Muscle layer of colon (tissue), 2 donors: ENCODE results near the gene SAMD14.

Source experiments
- H3K27ac ChIP-seq: one replicate; pipeline ENCODE4 v1.7.0; 2013; ENCODE audit warnings: low read depth, mild to moderate bottlenecking, low read length, moderate library complexity
- H3K27me3 ChIP-seq, 2 donors: one replicate each; pipeline ENCODE4 v1.7.0; 2013; ENCODE audit warnings: low read length in 2 of 2, mild to moderate bottlenecking in 2 of 2; ENCODE audit not compliant: insufficient read depth in 2 of 2, control insufficient read depth in 1 of 2
- H3K36me3 ChIP-seq: one replicate; pipeline ENCODE4 v1.7.0; 2013; ENCODE audit warnings: mild to moderate bottlenecking, low read length; ENCODE audit not compliant: insufficient read depth
- H3K4me1 ChIP-seq: one replicate; pipeline ENCODE4 v1.7.0; 2013; ENCODE audit warnings: mild to moderate bottlenecking, low read length; ENCODE audit not compliant: insufficient read depth
- H3K4me3 ChIP-seq, 2 donors: one replicate each; pipeline ENCODE4 v1.7.0; 2013; ENCODE audit warnings: low read length in 2 of 2, low read depth in 1 of 2, mild to moderate bottlenecking in 1 of 2, moderate library complexity in 1 of 2
- H3K9ac ChIP-seq: one replicate; pipeline ENCODE4 v1.7.0; 2013; ENCODE audit warnings: low read length
- H3K9me3 ChIP-seq: one replicate; pipeline ENCODE4 v1.7.0; 2013; ENCODE audit warnings: mild to moderate bottlenecking, low read length
- donor health status: abdominal sarcoma.
- donor health status: Adenocarcinoma of cecum.

The SAMD14 gene

GRCh38 chr17:50087246-50087911 is 42.6 kb downstream of the SAMD14 start:
- H3K4me1 ChIP-seq, result no peaks in the 10 kb centered on the region
- H3K4me3 ChIP-seq, result no peak overlapping the region
- no peak overlapping the region for H3K27ac ChIP-seq
- H3K27me3 ChIP-seq, result no peaks in the 10 kb centered on the region
- no peaks in the 10 kb centered on the region for H3K36me3 ChIP-seq
- no peak overlapping the region for H3K9ac ChIP-seq
- no peaks in the 10 kb centered on the region for H3K9me3 ChIP-seq

DNA sequence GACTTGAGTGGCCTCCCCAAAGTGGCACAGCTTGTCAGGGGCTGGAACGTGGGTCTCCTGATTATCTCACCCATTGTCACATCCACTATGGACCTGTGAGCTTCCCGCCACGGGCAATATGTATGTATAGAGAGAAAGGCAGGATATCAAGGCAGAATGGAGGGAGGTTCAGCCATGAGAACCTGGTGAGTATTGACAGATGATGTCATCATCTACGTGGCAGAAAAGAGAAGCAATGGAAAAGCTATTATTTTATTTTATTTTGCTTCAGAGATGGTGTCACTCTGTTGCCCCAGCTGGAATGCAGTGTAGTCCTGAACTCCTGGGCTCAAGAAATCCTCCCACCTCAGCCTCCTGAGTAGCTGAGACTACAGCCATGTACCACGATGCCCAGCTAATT is 48.2 kb downstream of the SAMD14 start:
- Histone ChIP-seq H3K4me3 (no peak overlapping the region), H3K36me3 (peaks cover 40% of the 10 kb centered on the region), H3K27me3 (no peaks in the 10 kb centered on the region), H3K9ac (no peak overlapping the region), H3K9me3 (no peaks in the 10 kb centered on the region), H3K27ac (no peak overlapping the region), H3K4me1 (no peaks in the 10 kb centered on the region)

DNA sequence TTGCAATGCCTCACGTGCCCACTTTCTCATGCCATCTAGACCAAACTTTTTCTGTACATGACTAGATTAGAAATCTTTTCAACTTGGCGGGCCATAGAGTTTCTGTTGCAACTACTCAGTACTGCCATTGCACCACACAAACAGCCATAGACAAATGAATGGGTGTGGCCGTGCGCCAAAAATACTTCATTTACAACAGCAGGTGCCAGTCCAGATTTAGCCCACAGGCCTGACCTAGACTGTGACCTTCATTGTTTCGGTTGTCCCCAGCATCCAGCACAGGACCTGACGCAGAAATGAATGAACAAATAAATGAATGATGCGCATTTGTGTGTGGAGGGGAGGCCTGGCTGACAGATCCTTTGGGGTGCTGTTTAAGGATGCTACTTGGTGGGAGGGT is 49.1 kb downstream of the SAMD14 start:
- Histone ChIP-seq H3K9me3 (no peaks in the 10 kb centered on the region), H3K4me3 (no peak overlapping the region), H3K27me3 (no peaks in the 10 kb centered on the region), H3K27ac (no peak overlapping the region), H3K9ac (no peak overlapping the region), H3K36me3 (peaks cover 42% of the 10 kb centered on the region), H3K4me1 (no peaks in the 10 kb centered on the region)

DNA sequence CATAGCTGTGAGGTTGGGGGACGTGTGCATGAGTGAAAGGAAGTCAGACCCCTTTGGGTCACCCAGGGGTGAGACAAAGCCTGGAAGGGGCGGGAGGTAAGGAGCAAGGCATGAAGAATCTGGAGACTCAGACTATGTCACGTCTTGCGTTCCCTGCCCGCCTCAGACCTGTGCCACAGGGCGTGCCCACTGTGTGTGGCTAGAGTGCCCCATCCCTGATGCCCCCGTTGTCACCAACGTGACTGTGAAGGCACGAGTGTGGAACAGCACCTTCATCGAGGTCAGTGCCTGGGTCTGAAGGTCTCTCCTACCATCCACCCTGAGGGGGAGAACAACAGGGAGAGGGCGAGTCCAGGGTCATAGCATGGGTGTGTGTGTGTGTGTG is 49.9 kb downstream of the SAMD14 start:
- no peaks in the 10 kb centered on the region for H3K27me3 ChIP-seq
- no peak overlapping the region for H3K27ac ChIP-seq
- no peak overlapping the region for H3K4me3 ChIP-seq
- H3K4me1 ChIP-seq, result no peaks in the 10 kb centered on the region
- peaks cover 50% of the 10 kb centered on the region for H3K36me3 ChIP-seq
- no peak overlapping the region for H3K9ac ChIP-seq
- no peaks in the 10 kb centered on the region for H3K9me3 ChIP-seq

DNA sequence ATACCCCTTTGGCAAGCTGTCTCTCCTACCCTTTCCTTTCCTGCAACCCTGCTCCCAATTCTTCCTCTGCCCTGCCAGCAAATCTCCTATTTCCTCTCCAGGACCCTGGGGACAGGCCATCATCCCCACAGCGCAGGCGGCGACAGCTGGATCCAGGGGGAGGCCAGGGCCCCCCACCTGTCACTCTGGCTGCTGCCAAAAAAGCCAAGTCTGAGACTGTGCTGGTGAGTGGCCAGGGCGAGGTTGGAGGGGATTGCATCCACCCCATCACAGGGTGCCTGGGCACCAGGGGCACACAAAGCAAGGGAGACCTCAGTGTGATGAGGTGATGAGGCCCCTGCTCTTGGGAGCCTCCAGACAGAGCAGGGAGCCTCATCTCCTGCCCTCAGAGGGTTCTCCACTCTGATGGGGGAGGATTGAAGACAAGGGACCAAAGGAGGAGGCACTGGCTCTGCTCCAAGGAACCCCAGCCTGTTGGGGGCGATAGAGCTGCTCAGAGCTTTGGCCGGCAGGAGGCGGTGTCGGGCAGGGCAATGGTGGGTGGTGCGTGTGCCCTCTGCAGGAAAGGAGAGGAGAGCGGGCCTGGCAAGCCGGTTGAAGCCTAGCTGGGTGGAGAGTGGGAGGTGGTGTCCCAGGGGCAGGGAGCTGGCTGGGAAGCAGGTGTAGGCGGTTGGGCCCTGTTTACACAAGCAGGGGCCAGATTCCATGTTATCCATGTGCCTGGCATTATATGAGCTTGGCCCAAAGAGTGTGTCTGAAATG is 50.4 kb downstream of the SAMD14 start:
- Histone ChIP-seq H3K9ac (no peak overlapping the region), H3K4me1 (no peaks in the 10 kb centered on the region), H3K36me3 (peaks cover 56% of the 10 kb centered on the region), H3K4me3 (no peak overlapping the region), H3K9me3 (no peaks in the 10 kb centered on the region), H3K27me3 (no peaks in the 10 kb centered on the region), H3K27ac (no peak overlapping the region)

DNA sequence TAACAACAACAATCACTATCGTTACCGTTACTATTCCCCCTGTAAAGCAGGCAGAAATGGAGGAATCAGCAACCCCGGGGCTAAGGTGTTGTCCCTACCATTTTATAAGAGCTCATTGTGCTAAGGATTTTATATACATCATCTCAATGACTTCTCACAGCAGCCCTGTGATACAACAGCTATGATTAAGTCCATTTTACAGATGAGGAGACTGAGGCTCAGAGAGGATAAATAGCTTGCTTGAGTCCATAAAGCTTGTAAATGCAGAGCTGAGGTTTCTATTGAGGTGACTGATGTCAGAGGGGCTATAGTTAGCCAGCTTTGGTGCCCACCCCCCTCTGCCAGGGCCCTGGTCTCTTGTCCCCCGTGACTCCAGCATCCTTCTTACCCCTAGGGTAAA is 51.5 kb downstream of the SAMD14 start:
- Histone ChIP-seq H3K36me3 (peaks cover 65% of the 10 kb centered on the region), H3K9me3 (no peaks in the 10 kb centered on the region), H3K9ac (no peak overlapping the region), H3K4me3 (no peak overlapping the region), H3K27me3 (no peaks in the 10 kb centered on the region), H3K27ac (no peak overlapping the region), H3K4me1 (no peaks in the 10 kb centered on the region)

DNA sequence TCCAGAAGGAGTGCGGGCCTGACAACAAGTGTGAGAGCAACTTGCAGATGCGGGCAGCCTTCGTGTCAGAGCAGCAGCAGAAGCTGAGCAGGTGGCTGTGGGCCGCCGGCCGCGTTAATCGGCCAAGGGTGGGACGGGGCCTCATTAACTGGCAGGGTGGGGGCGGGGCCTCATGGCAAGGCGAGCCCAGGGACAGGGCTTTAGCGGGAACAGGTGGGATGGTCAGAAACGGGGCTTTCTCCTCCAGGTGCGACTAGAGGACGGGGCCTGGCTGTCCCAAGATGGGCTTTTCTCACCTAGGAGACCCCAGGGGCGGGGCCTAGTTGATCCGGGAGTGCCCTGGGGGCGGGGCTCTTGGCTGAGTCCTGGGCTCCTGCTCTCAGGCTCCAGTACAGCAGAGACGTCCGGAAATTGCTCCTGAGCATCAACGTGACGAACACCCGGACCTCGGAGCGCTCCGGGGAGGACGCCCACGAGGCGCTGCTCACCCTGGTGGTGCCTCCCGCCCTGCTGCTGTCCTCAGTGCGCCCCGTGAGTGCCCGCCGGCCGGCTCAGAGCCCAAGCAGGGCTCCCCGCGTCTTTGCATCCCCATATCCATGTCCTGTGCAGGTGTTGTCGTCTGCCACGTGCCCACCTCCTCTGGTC is 53.2 kb downstream of the SAMD14 start:
- H3K27ac ChIP-seq, result no peak overlapping the region
- H3K4me1 ChIP-seq, result no peaks in the 10 kb centered on the region
- peaks cover 81% of the 10 kb centered on the region for H3K36me3 ChIP-seq
- no peak overlapping the region for H3K9ac ChIP-seq
- H3K27me3 ChIP-seq, result no peaks in the 10 kb centered on the region
- no peaks in the 10 kb centered on the region for H3K9me3 ChIP-seq
- no peak overlapping the region for H3K4me3 ChIP-seq

GRCh38 chr17:50076221-50076590 is 53.8 kb downstream of the SAMD14 start:
- Histone ChIP-seq H3K9me3 (no peaks in the 10 kb centered on the region), H3K4me1 (no peaks in the 10 kb centered on the region), H3K36me3 (peaks cover 81% of the 10 kb centered on the region), H3K9ac (no peak overlapping the region), H3K27ac (no peak overlapping the region), H3K4me3 (no peak overlapping the region), H3K27me3 (no peaks in the 10 kb centered on the region)

DNA sequence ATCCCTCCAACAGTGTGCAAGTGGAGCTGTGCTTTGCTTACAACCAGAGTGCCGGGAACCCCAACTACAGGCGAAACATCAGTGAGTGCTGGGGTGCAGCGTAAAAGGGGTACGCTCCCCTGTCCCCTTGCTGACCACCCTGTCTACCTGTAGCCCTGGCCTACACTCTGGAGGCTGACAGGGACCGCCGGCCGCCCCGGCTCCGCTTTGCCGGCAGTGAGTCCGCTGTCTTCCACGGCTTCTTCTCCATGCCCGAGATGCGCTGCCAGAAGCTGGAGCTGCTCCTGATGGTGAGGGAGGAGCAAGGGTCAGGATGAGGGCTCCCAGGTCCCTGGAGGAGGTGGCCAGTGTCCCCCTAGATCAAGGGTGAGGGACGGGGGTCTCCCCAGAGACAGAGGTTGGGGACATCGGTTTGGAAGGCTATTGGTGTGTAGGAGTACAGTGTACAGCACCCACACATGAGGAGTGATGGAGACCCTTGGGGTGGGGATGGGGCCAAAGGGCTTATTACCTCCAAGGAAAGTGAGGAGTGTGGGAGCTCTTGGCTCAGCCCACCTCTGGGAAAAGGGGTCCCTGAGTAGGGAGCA is 54.4 kb downstream of the SAMD14 start:
- Histone ChIP-seq H3K27me3 (no peaks in the 10 kb centered on the region), H3K27ac (no peak overlapping the region), H3K4me1 (no peaks in the 10 kb centered on the region), H3K36me3 (peaks cover 80% of the 10 kb centered on the region), H3K9me3 (no peaks in the 10 kb centered on the region), H3K4me3 (no peak overlapping the region), H3K9ac (no peak overlapping the region)

GRCh38 chr17:50074227-50074626 is 55.7 kb downstream of the SAMD14 start:
- Histone ChIP-seq H3K4me3 (no peak overlapping the region), H3K27me3 (no peaks in the 10 kb centered on the region)

GRCh38 chr17:50072925-50073324 is 57.0 kb downstream of the SAMD14 start:
- no peak overlapping the region for H3K4me3 ChIP-seq
- H3K27ac ChIP-seq, result no peak overlapping the region
- no peaks in the 10 kb centered on the region for H3K4me1 ChIP-seq
- peaks cover 77% of the 10 kb centered on the region for H3K36me3 ChIP-seq
- no peaks in the 10 kb centered on the region for H3K9me3 ChIP-seq
- no peaks in the 10 kb centered on the region for H3K27me3 ChIP-seq
- no peak overlapping the region for H3K9ac ChIP-seq

More at GRCh38 chr17:50074227-50074626, 55.7 kb downstream of the SAMD14 start:
- Histone ChIP-seq H3K9ac (no peak overlapping the region), H3K27ac (no peak overlapping the region), H3K9me3 (no peaks in the 10 kb centered on the region), H3K36me3 (peaks cover 81% of the 10 kb centered on the region), H3K4me1 (no peaks in the 10 kb centered on the region)
